NCI-H2227 (cell line): ENCODE measurements around the gene KBTBD13.

ENCODE experiments used
- DNase-seq: peaks from one replicate; lab custom pipeline; 2025; ENCODE audit not compliant: unreplicated experiment; lab: John Stamatoyannopoulos, UW

Gene KBTBD13

GRCh38 chr15:65105038-65105437 is 28.5 kb downstream of the KBTBD13 start:
- DNase-seq: no peak

GRCh38 chr15:65106011-65106590 is 29.6 kb downstream of the KBTBD13 start:
- no peak for DNase-seq

- DNase-seq: no peak
These were observed 34.2 kb downstream of the KBTBD13 start for GRCh38 chr15:65110676-65111292.

- peak; percentile 5 for DNase-seq
These were observed 38.5 kb downstream of the KBTBD13 start, which contains the start of gene UBAP1L for GRCh38 chr15:65115086-65115485. TSS of gene UBAP1L (minus strand) at chr15:65115200. CDS start at chr15:65106215, 8,985 bp downstream.

- DNase-seq: peak; percentile 22
These were observed 39.0 kb downstream of the KBTBD13 start for GRCh38 chr15:65115542-65115941.
